Ovary (tissue), 9 donors: ENCODE results near the gene RRAS2. TPM values are rescaled to one million over a fixed set of nuclear protein-coding genes. Genes with fewer than 3 reads are reported as not detected.

Experiments
- DNase-seq, 5 donors: peaks; one replicate each; pipeline ENCODE4 v3.0.0-alpha.2; 2019 to 2020
- H3K27ac ChIP-seq, 2 donors: fragments of 200-600 bp; one replicate each; pipeline versions ENCODE4 v1.5.1 to v1.8.0; 2019 to 2022
- H3K27me3 ChIP-seq: fragments of 200-600 bp; one replicate; pipeline ENCODE4 v1.8.0; 2022
- H3K36me3 ChIP-seq: fragments of 200-600 bp; sonication (generic); one replicate; pipeline ENCODE4 v1.5.1; 2019
- H3K4me1 ChIP-seq: one replicate; pipeline ENCODE4 v1.8.1; 2013; ENCODE audit warnings: mild to moderate bottlenecking, moderate library complexity; ENCODE audit not compliant: insufficient read depth
- H3K4me3 ChIP-seq: fragments of 200-600 bp; sonication (generic); one replicate; pipeline ENCODE4 v1.5.1; 2017
- H3K9me3 ChIP-seq, 2 donors: fragments of 200-600 bp in 1 of 2; sonication (generic) in 1 of 2; one replicate each; pipeline versions ENCODE4 v1.5.1 to v1.8.1; 2013 to 2019; ENCODE audit warnings: mild to moderate bottlenecking in 1 of 2, moderate library complexity in 1 of 2
- CTCF ChIP-seq, 3 donors: fragments of 450-650 bp in 2 of 3; fragments of 200-600 bp in 1 of 3; IDR thresholded peaks; one replicate each; pipeline versions ENCODE4 v1.5.1 to v1.8.0; 2016 to 2022; ENCODE audit warnings: antibody characterized with exemption in 3 of 3, mild to moderate bottlenecking in 1 of 3
- EP300 ChIP-seq: sonication (generic); formaldehyde crosslinking; IDR thresholded peaks from one replicate; pipeline ENCODE4 v1.6.1; 2017; ENCODE audit warnings: antibody characterized with exemption
- POLR2A ChIP-seq: fragments of 450-650 bp; IDR thresholded peaks from one replicate; pipeline ENCODE4 v1.6.1; 2017; ENCODE audit warnings: antibody characterized with exemption, mild to moderate bottlenecking, moderate library complexity
- WGBS, 3 donors: extraction: QIAGEN DNeasy Blood & Tissue Kit in 1 of 3; methylation state at CpG; one replicate each; pipeline versions ENCODE4 v1.1.5 to v1.1.7; 2013 to 2017; 5-methylcytosine and 5-hydroxymethylcytosine counted together
- intact Hi-C, 4 donors: fragments of 100-400 bp; cut with DNase I; formaldehyde crosslinking; loops; one replicate each; pipeline versions ENCODE4 v1.11.0 to v1.15.1; 2022 to 2023
- polyA plus RNA-seq, 2 donors: library from polyadenylated mRNA; stranded (reverse); fragments of 200-250 nt in 1 of 2; fragments of 350-450 nt in 1 of 2; fragmentation: Illumina TruSeq in 1 of 2; extraction: RNeasy Lipid Tissue Mini Kit (QIAGEN cat#74804) in 1 of 2; gene quantifications; one replicate each; pipeline ENCODE4 v1.2.3, GENCODE V29; 2013 to 2014
- total RNA-seq, 7 donors: library from RNA; depleted of rRNA in 2 of 7; stranded (reverse); fragments of >200 nt in 2 of 7; fragmentation: NEBNext Ultra II Directional in 3 of 7; extraction: Animal tissue kit (Norgen Biotek cat#: 25700) in 3 of 7; gene quantifications; one replicate each; pipeline versions ENCODE4 v1.1.0 to v1.2.4, GENCODE V29; 2016 to 2023
- donor health status: DM: no; HTN: no; CAD: no; lungs with moderate emphysema.
- donor health status: DM: no; HTN: no; CAD: no.
- donor health status: Bipolar disorder and iron deficiency.
- donor health status: DM: yes; HTN: yes; CAD: no.
- donor health status: DM: no; HTN: no; CAD: no.
- donor health status: DM: yes; HTN: yes; CAD: no.

Gene RRAS2
- total and polyA plus RNA-seq, 9 donors, result 25.7 to 45.2 (median 34.8) TPM

GRCh38 chr11:14244926-14245325, 114.1 kb downstream of the RRAS2 start:
- DNase-seq, result no peak
- Histone ChIP-seq H3K4me1 (no peaks in the 10 kb centered on the region), H3K4me3 (no peak overlapping the region), H3K27me3 (no peaks in the 10 kb centered on the region), H3K36me3 (no peaks in the 10 kb centered on the region), H3K9me3 (no peaks in the 10 kb centered on the region), H3K27ac (no peak overlapping the region)
- TF ChIP-seq EP300, result no peak
- TF ChIP-seq CTCF (IDR thresholded peaks at IDR 0.05), result no peak
- TF ChIP-seq POLR2A, result no peak
- intact Hi-C loops, result loop anchor here in 2 of 4 donors (5.0 to 10.0 kb wide), 2 partner anchors 288 to 470 kb away; no protein-coding TSS in a partner anchor
- 74 to 88% (median 80%) methylated on average over 8 of the region's 8 CpGs for WGBS, 3 donors

DNA sequence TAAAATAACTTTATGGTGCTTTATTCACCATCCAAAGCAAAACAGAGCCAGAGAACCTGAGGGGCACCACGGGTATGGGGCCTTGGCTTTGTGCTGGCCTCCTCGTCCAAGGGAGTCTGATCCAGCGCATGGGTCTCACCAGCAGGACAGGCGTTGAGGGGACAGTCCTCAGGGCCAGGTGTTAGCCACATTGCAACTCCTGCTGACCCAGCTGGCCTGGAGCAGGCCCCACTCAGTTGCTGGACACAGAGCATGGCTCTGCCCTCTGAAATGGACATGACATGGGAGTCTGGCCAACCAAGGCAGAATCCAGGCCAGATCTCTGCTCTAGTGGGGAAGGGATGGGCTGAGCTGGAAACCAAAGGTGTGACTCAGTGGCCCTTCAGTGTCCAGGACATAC, 116.2 kb downstream of the RRAS2 start:
- H3K27me3 ChIP-seq, result no peaks in the 10 kb centered on the region
- no peak for TF ChIP-seq EP300
- TF ChIP-seq POLR2A, result no peak
- no peak for TF ChIP-seq CTCF (IDR thresholded peaks at IDR 0.05)
- H3K9me3 ChIP-seq, result no peaks in the 10 kb centered on the region
- H3K36me3 ChIP-seq, result no peaks in the 10 kb centered on the region
- DNase-seq, result no peak
- H3K4me3 ChIP-seq, result no peak overlapping the region
- H3K4me1 ChIP-seq, result no peaks in the 10 kb centered on the region
- WGBS, 3 donors, result 92 to 99% (median 97%) methylated on average over 4 of the region's 4 CpGs
- no peak overlapping the region for H3K27ac ChIP-seq
- intact Hi-C loops, result loop anchor here in 1 of 4 donors (10.0 kb wide), 1 partner anchor 468 kb away; no protein-coding TSS in a partner anchor

DNA sequence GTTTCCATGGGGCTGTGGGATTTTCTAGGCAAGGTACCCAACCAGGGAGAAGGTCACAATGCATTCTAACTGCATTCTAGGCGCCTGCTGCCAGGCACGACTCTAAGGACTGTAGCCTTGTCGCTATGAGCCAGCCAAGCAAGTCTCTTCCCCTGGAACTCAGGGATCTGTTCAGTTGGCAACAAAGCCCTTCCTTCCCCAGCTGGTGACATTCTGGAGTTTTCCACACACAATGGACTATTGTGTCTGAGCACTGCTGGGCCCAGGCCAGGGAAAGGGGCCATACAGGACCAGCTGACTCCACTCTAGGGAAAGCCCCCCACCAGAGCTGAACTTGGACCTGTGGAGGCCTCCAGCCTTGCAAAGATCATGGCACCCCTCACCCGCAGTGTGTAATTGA, 116.8 kb downstream of the RRAS2 start:
- Histone ChIP-seq H3K4me1 (no peaks in the 10 kb centered on the region), H3K4me3 (no peak overlapping the region), H3K27me3 (no peaks in the 10 kb centered on the region), H3K36me3 (no peaks in the 10 kb centered on the region), H3K27ac (no peak overlapping the region), H3K9me3 (no peaks in the 10 kb centered on the region)
- intact Hi-C loops, result loop anchor here in 1 of 4 donors (10.0 kb wide), 1 partner anchor 467 kb away; no protein-coding TSS in a partner anchor
- no peak for DNase-seq
- TF ChIP-seq EP300 (no peak), POLR2A (no peak), CTCF (IDR thresholded peaks at IDR 0.05) (no peak)
- 70 to 94% (median 71%) methylated on average over 4 of the region's 4 CpGs for WGBS, 3 donors

DNA sequence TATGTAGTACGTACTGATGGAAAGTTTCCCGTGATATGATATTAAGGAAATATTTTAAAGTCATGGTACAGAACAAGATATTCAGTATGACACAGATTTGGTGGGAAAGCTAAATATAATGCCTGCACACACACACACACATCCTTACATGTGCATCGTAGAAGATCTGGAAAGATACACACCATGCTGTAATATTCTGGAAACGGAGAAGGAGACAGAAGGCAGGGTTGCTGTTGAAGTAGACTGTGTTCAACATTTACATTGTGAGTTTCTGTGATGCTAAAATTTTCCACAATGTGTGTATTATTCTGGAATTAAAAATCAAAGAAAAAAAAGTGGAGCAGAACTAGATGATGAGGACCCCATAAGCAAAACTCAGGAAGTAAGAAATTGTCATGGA, 118.0 kb downstream of the RRAS2 start:
- H3K4me1 ChIP-seq, result no peaks in the 10 kb centered on the region
- no peak for DNase-seq
- 92 to 96% (median 95%) methylated on average over 4 of the region's 4 CpGs for WGBS, 3 donors
- H3K27me3 ChIP-seq, result no peaks in the 10 kb centered on the region
- intact Hi-C loops, result loop anchor here in 1 of 4 donors (10.0 kb wide), 1 partner anchor 466 kb away; no protein-coding TSS in a partner anchor
- no peak overlapping the region for H3K4me3 ChIP-seq
- H3K9me3 ChIP-seq, result no peaks in the 10 kb centered on the region
- H3K27ac ChIP-seq, result no peak overlapping the region
- H3K36me3 ChIP-seq, result no peaks in the 10 kb centered on the region
- TF ChIP-seq CTCF (IDR thresholded peaks at IDR 0.05), result no peak
- no peak for TF ChIP-seq EP300
- TF ChIP-seq POLR2A, result no peak
